Neuronal stem cell (in vitro differentiated cells): Measurements from ENCODE around the gene KIAA0825.

Source experiments
- DNase-seq: peaks from one replicate; pipeline ENCODE4 v3.0.0-alpha.2; 2013; ENCODE audit warnings: low spot score
- H2AFZ ChIP-seq: one replicate; pipeline ENCODE4 v1.6.1; 2013; ENCODE audit warnings: mild to moderate bottlenecking, low read length, inconsistent platforms
- H2AK5ac ChIP-seq: 2 replicates; pipeline ENCODE4 v1.6.1; 2013; ENCODE audit warnings: low read depth, mild to moderate bottlenecking, inconsistent platforms, low read length, moderate library complexity, mixed read lengths
- H2BK120ac ChIP-seq: 2 replicates; pipeline ENCODE4 v1.6.1; 2013; ENCODE audit warnings: low read depth, mild to moderate bottlenecking, inconsistent platforms, low read length, moderate library complexity, mixed read lengths
- H2BK12ac ChIP-seq: one replicate; pipeline ENCODE4 v1.6.1; 2013; ENCODE audit warnings: low read length, inconsistent platforms
- H2BK15ac ChIP-seq: 2 replicates; pipeline ENCODE4 v1.6.1; 2013; ENCODE audit warnings: mild to moderate bottlenecking, low read length, inconsistent platforms, mixed read lengths
- H2BK5ac ChIP-seq: one replicate; pipeline ENCODE4 v1.6.1; 2013; ENCODE audit warnings: inconsistent platforms, mild to moderate bottlenecking, low read length, moderate library complexity
- H3K14ac ChIP-seq: one replicate; pipeline ENCODE4 v1.6.1; 2013; ENCODE audit warnings: low read length, inconsistent platforms
- H3K18ac ChIP-seq: 2 replicates; pipeline ENCODE4 v1.6.1; 2013; ENCODE audit warnings: low read length, inconsistent platforms
- H3K23ac ChIP-seq: 2 replicates; pipeline ENCODE4 v1.6.1; 2013; ENCODE audit warnings: low read depth, mild to moderate bottlenecking, mixed read lengths, low read length, inconsistent platforms; ENCODE audit not compliant: poor library complexity
- H3K27ac ChIP-seq: replicated peaks from 3 replicates; pipeline ENCODE4 v1.5.1; 2013; ENCODE audit warnings: low read length, inconsistent platforms
- H3K27me3 ChIP-seq, 3 experiments: 2 replicates each; pipeline ENCODE4 v1.6.1; 2013; ENCODE audit warnings: low read length in 3 of 3, mild to moderate bottlenecking in 2 of 3, inconsistent platforms in 1 of 3, low read depth in 1 of 3, mixed read lengths in 1 of 3, moderate library complexity in 1 of 3; ENCODE audit not compliant: control insufficient read depth in 3 of 3, insufficient read depth in 3 of 3
- H3K36me3 ChIP-seq, 2 donors: replicated peaks in 1 of 2; 2 replicates each; pipeline ENCODE4 v1.6.1; 2013; ENCODE audit warnings: low read length in 2 of 2; ENCODE audit not compliant: control insufficient read depth in 2 of 2, insufficient read depth in 2 of 2
- H3K4ac ChIP-seq: 2 replicates; pipeline ENCODE4 v1.6.1; 2013; ENCODE audit warnings: inconsistent platforms, mild to moderate bottlenecking, low read length, moderate library complexity
- H3K4me1 ChIP-seq, 2 donors: 1 replicate in 1 of 2; 2 replicates in 1 of 2; pipeline ENCODE4 v1.6.1; 2013; ENCODE audit warnings: low read length in 2 of 2, low read depth in 1 of 2; ENCODE audit not compliant: control insufficient read depth in 2 of 2, insufficient read depth in 1 of 2
- H3K4me2 ChIP-seq: one replicate; pipeline ENCODE4 v1.6.1; 2013; ENCODE audit warnings: mild to moderate bottlenecking, low read length, inconsistent platforms; ENCODE audit not compliant: insufficient read depth, poor library complexity, severe bottlenecking
- H3K4me3 ChIP-seq, 2 donors: 2 replicates each; pipeline ENCODE4 v1.5.1; 2013; ENCODE audit warnings: low read length in 2 of 2, mild to moderate bottlenecking in 2 of 2, inconsistent platforms in 1 of 2, moderate library complexity in 1 of 2
- H3K79me1 ChIP-seq: one replicate; pipeline ENCODE4 v1.6.1; 2013; ENCODE audit warnings: low read depth, mild to moderate bottlenecking, inconsistent platforms, low read length, moderate library complexity
- H3K9ac ChIP-seq: one replicate; pipeline ENCODE4 v1.6.1; 2013; ENCODE audit warnings: mild to moderate bottlenecking, low read depth, low read length, inconsistent platforms; ENCODE audit not compliant: poor library complexity
- H3K9me3 ChIP-seq, 2 donors: replicated peaks in 1 of 2; 2 replicates each; pipeline versions ENCODE3 to v1.6.1; 2013; ENCODE audit warnings: low read length in 2 of 2, mild to moderate bottlenecking in 2 of 2, inconsistent platforms in 1 of 2, low read depth in 1 of 2, mixed read lengths in 1 of 2, moderate library complexity in 1 of 2; ENCODE audit not compliant: control insufficient read depth in 2 of 2, insufficient read depth in 1 of 2
- H4K8ac ChIP-seq: one replicate; pipeline ENCODE4 v1.6.1; 2013; ENCODE audit warnings: low read depth, mild to moderate bottlenecking, inconsistent platforms, low read length, moderate library complexity
- H4K91ac ChIP-seq: one replicate; pipeline ENCODE4 v1.6.1; 2013; ENCODE audit warnings: low read length, low read depth, mild to moderate bottlenecking, inconsistent platforms; ENCODE audit not compliant: poor library complexity
- WGBS, 2 donors: extraction: QIAGEN DNeasy Blood & Tissue Kit; methylation state at CpG; one replicate each; pipeline ENCODE4 v1.1.7; 2013; ENCODE audit warnings: missing lambda C conversion rate in 2 of 2, mixed read lengths in 1 of 2; ENCODE audit not compliant: insufficient read length in 2 of 2, insufficient replicate concordance in 1 of 2; ENCODE audit errors: extremely low coverage in 2 of 2; 5-methylcytosine and 5-hydroxymethylcytosine counted together

KIAA0825 gene

DNA sequence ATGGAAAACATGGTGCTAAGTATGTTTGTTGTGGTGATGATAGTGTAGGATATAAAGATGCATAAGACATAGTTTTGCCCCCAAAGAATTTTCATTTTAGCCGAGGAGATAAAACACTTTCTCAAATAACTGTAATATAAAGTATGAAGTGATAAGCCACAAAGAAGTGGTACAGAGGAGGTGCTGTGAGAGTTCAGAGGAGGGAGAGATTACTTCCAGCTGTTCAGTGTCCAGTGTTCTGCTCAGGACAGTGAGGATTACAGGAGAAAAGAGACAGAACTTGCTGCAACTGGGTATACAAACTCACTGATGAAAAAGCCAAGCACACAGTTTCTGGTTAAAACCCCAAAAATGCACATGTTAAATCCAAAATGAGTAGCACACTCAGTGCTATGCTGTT, 309.3 kb downstream of the KIAA0825 start:
- no peak overlapping the region for H2BK12ac ChIP-seq
- peaks cover 2 to 8% of the 10 kb centered on the region in 2 donors for H3K4me1 ChIP-seq
- H3K9ac ChIP-seq: no peak overlapping the region
- no peak overlapping the region for H3K27ac ChIP-seq
- no peaks in the 10 kb centered on the region for H3K27me3 ChIP-seq
- H3K36me3 ChIP-seq: no peaks in the 10 kb centered on the region
- no peak overlapping the region for H4K8ac ChIP-seq
- no peak overlapping the region for H2BK120ac ChIP-seq
- no peak overlapping the region for H3K14ac ChIP-seq
- no peak overlapping the region for H3K4me3 ChIP-seq
- H3K4me2 ChIP-seq: no peak overlapping the region
- H3K9me3 ChIP-seq: no peaks in the 10 kb centered on the region
- no CpG with 5 or more reads among the region's 1 CpG for WGBS, 2 donors
- peak overlapping the region; percentile 17 for H2AFZ ChIP-seq
- H2BK15ac ChIP-seq: no peak overlapping the region
- no peaks in the 10 kb centered on the region for H3K79me1 ChIP-seq
- no peak overlapping the region for H3K4ac ChIP-seq
- DNase-seq: no peak
- H4K91ac ChIP-seq: no peak overlapping the region
- H2BK5ac ChIP-seq: no peak overlapping the region
- no peak overlapping the region for H3K23ac ChIP-seq
- no peak overlapping the region for H3K18ac ChIP-seq
- no peak overlapping the region for H2AK5ac ChIP-seq

DNA sequence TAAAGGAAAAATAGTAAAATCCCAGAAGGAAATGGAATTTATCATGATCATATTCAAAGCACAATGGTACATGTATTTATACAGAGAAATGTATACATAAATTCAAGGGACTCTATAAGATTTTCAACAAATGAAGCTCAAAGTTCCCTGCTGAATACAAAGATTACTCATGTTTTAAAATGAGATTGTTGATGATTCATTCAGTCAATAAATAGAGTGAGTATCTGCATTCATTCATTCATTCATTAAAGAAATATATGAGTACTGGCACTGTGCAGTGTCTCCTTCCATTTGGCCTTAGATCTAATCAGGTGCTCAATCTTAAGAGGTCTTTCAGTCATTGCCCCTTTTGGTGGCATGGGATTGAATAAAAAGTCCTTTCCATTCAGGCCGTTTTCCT, 310.0 kb downstream of the KIAA0825 start:
- WGBS, 2 donors: no CpG with 5 or more reads among the region's 1 CpG
- DNase-seq: no peak
- H4K91ac ChIP-seq: no peak overlapping the region

DNA sequence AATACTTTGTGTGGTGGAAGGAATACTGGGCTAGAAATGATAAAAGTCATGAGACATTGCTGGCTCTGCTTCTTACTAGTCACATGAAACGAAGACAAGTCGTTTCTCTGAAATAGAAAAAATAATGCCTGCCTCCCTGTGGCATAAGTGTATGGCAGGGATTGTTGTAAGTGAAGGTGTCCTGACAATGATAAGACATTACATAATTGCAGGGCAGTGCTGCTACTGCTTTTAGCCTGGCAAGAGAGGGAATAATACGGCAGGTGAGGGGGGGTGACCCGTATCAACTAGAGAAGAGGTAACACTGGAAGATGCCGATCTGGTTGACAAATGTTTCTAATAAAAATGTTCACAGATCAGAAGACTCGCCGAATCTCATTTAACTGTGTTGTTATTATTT, 314.3 kb downstream of the KIAA0825 start:
- H3K79me1 ChIP-seq: no peaks in the 10 kb centered on the region
- H2BK12ac ChIP-seq: no peak overlapping the region
- no peak for DNase-seq
- H3K27me3 ChIP-seq: no peaks in the 10 kb centered on the region
- no CpG with 5 or more reads among the region's 7 CpGs for WGBS, 2 donors
- no peak overlapping the region for H2BK120ac ChIP-seq
- no peaks in the 10 kb centered on the region for H3K9me3 ChIP-seq
- H3K18ac ChIP-seq: no peak overlapping the region
- no peak overlapping the region for H2BK15ac ChIP-seq
- no peak overlapping the region for H3K9ac ChIP-seq
- no peak overlapping the region for H3K14ac ChIP-seq
- H3K23ac ChIP-seq: no peak overlapping the region
- no peak overlapping the region for H3K4ac ChIP-seq
- H3K4me3 ChIP-seq: no peak overlapping the region
- no peak overlapping the region for H2BK5ac ChIP-seq
- H3K4me2 ChIP-seq: no peak overlapping the region
- H3K27ac ChIP-seq: no peak overlapping the region
- H3K4me1 ChIP-seq: no peaks in the 10 kb centered on the region
- H3K36me3 ChIP-seq: no peaks in the 10 kb centered on the region
- no peak overlapping the region for H2AK5ac ChIP-seq
- no peak overlapping the region for H4K8ac ChIP-seq
- H2AFZ ChIP-seq: no peak overlapping the region
- H4K91ac ChIP-seq: no peak overlapping the region

More for the DNA sequence above, 310.0 kb downstream of the KIAA0825 start:
- Histone ChIP-seq H3K27ac (no peak overlapping the region), H3K36me3 (no peaks in the 10 kb centered on the region), H3K4me3 (no peak overlapping the region), H3K14ac (no peak overlapping the region), H2BK12ac (no peak overlapping the region), H2BK15ac (no peak overlapping the region), H3K18ac (no peak overlapping the region), H2BK5ac (no peak overlapping the region), H4K8ac (no peak overlapping the region), H3K4me2 (no peak overlapping the region), H3K79me1 (no peaks in the 10 kb centered on the region), H3K23ac (no peak overlapping the region), H3K4me1 (peaks cover 2% of the 10 kb centered on the region in 2 donors), H2BK120ac (no peak overlapping the region), H3K27me3 (no peaks in the 10 kb centered on the region), H3K9ac (no peak overlapping the region), H2AFZ (no peak overlapping the region), H3K9me3 (no peaks in the 10 kb centered on the region), H2AK5ac (no peak overlapping the region), H3K4ac (no peak overlapping the region)

DNA sequence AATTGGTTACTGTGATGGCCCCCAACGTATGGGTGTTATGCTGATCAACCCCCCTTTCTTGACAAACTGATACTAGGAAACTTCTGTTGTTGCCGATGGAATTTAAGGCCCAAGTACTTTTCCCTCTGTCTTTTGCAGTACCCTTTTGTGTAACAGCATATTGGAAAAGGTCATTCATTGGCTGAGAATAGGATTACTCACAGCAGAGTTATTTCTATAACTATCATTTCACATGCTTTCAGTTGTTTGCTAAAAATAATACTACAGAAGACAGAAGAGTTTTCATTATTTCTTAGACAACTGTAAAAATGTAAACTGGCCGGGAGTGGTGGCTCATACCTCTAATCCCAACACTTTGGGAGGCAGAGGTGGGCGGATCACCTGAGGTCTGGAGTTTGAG, 329.5 kb downstream of the KIAA0825 start:
- no peak for DNase-seq
- no CpG with 5 or more reads among the region's 4 CpGs for WGBS, 2 donors
- H3K4me2 ChIP-seq: no peak overlapping the region
- no peak overlapping the region for H2AK5ac ChIP-seq
- no peaks in the 10 kb centered on the region for H3K79me1 ChIP-seq
- no peaks in the 10 kb centered on the region for H3K36me3 ChIP-seq
- no peaks in the 10 kb centered on the region for H3K27me3 ChIP-seq
- no peak overlapping the region for H2BK120ac ChIP-seq
- H2BK12ac ChIP-seq: no peak overlapping the region
- no peak overlapping the region for H2BK5ac ChIP-seq
- H3K4me1 ChIP-seq: no peaks in the 10 kb centered on the region
- H3K4me3 ChIP-seq: no peak overlapping the region
- H2BK15ac ChIP-seq: no peak overlapping the region
- H3K14ac ChIP-seq: no peak overlapping the region
- H3K23ac ChIP-seq: no peak overlapping the region
- H3K18ac ChIP-seq: no peak overlapping the region
- H3K9ac ChIP-seq: no peak overlapping the region
- H4K91ac ChIP-seq: no peak overlapping the region
- H3K27ac ChIP-seq: no peak overlapping the region
- H2AFZ ChIP-seq: no peak overlapping the region
- H4K8ac ChIP-seq: no peak overlapping the region
- no peaks in the 10 kb centered on the region for H3K9me3 ChIP-seq
- no peak overlapping the region for H3K4ac ChIP-seq
